G401 (cell line): ENCODE results near the gene KLHDC8A. TPM values are rescaled to one million over a fixed set of nuclear protein-coding genes. Genes with fewer than 3 reads are reported as not detected.

Experiments used
- DNase-seq: peaks from one replicate; pipeline ENCODE4 v3.0.0-alpha.2; 2015; ENCODE audit warnings: low spot score
- in situ Hi-C: cut with HindIII; loops from 2 replicates; pipeline ENCODE4 v1.10.0; 2016; ENCODE audit warnings: low sequenced_read_pairs, mixed read lengths
- total RNA-seq: library from RNA; depleted of rRNA; stranded (reverse); fragments of >200 nt; shearing (Covaris generic); gene quantifications from 2 replicates; pipeline ENCODE4 v1.2.3, GENCODE V29; 2014

KLHDC8A gene
- total RNA-seq, 1 experiment from 2014 or later, result 2.8 TPM

DNA sequence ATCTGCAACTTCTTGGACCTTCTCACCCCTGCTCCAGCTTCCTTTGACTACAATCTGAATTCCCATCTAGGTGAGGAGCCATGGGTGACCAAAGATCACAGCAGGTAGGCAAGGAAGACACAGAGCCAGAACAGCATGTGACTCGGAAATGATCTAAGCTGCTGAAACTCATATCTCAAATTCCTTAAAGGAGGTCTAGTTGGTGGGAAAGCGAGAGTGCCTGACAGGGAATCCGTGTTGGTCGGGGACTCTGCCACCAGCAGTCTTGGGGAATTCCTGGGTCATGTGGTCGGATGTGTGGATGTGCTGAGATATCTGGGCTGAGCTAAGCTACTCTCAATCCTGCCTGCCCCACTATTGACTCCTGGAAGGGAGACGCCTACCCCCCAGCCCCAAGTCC, 31.9 kb downstream of the KLHDC8A start:
- in situ Hi-C loops, result no loop called here
- DNase-seq, result no peak

DNA sequence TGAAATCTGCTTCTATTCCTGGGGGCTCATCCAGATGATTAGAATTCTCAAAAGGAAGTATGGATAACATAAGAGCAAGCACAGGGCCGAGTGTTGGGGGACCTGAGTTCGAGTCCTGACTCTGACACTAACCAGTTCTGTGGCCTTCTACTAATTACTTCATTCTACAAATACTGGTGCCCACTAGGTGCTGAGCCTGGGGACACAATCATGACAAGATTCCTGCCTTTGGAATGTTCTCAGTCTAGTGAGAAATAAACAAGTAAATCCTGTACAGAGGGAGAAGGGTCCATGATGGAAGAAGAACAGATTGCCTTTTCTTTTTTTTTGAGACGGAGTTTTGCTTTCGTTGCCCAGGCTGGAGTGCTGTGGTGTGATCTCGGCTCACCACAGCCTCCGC, 32.9 kb downstream of the KLHDC8A start:
- in situ Hi-C loops, result no loop called here

DNA sequence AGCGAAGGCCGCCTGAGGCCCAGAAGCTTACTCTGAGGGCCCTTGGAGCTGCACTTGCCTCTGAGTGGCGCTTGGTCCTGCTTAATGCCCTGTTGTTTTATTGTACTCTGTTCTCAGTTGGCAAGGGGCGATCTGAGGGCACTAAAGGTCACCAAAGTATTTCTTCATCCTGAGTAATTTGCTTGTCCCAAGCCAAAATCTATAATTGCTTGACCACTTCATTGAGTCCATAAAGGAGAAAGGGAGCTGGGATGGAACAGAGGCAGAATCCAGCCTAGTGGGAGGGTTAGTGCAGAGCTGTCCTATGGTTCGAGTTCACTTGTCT, 34.8 kb downstream of the KLHDC8A start:
- in situ Hi-C loops, result no loop called here
- DNase-seq, result no peak

More for the DNA sequence above, 32.9 kb downstream of the KLHDC8A start:
- no peak for DNase-seq

DNA sequence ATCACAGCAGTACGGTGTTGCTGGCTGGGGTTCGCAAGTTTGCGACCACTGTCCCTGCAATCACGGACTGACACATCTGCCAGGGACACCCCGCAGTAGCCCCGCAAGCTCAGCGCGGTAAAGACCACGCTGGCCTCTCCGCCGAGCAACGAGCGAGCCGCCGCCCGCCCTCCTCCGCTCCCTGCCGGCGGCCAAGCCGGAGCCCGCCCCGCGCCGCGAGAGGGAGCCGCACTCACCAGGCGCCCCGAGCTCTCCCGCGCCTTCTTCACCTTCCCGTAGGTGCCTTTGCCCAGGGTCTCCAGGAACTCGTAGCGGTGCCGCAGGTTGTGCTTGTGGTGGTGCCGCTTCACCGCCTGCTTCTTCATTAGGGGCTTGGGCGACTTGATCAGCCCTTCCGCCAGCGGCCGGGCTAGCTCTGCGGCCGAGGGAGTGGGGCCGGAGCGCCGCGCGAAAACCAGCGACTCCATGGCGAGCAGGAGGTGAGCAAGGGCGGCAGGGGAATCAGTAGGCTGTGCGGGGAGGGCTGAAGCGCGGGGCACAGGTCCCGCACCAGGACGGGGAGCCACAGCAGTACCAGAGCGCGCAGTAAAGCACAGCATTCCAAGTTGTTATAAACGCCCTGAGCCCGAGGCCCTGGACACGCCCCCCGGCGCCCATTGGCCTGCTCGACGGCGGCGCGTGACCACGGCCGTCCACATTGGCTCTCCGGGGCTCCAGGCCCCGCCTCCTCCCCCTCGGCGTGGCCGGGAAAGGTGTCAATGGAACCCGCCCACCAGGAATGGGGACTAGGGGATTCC, 35.4 kb downstream of the KLHDC8A start, which contains the start of gene NUAK2:
Gene NUAK2 (minus strand): TSS at position 584 of the 797 bp plus-strand sequence. CDS start 117 bp downstream, at position 467.
- in situ Hi-C loops, result no loop called here
- peak; percentile 95 for DNase-seq

DNA sequence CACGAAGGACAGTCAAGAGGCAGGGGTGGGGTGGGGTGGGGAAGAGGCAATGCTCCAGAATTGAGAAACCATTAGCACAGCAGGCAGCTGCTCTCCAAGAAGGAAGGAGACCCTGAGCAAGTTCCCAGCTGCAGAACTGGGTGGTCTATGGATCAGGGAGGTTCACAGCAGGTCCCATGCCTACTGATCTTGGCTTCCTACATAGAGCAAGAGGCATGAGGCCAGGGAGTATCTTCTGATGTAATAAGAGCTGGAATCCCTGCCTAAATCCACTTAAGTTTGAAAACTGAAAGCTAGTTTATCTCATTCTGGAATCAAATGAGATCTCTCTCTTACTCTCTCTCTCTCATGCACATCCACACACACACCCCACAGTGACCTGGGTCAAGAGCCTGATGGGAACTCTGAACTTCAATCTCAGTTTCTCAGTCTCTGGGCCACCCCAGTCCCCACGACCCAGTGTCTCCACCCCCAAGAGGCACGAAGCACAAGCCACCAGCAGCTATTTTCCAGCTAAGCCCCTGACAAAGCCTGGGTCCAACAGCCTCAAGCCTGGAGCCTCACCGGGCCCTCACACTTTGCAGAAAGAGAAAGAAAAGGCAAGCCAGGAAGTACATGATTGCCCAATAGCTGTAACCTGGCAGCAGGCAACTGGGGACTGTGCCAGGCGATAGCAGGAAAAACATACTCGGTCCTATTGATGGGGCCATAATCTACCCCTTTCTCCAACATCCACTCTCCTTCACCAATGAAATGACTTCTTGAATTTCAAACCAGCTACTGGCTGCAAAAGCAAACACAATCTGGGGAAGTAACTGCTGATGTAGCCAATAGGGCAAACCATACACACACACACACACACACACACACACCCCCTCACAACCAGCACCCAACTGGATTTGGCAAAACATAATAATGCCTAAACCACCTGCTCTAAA, 37.4 kb downstream of the KLHDC8A start:
- in situ Hi-C loops, result no loop called here

DNA sequence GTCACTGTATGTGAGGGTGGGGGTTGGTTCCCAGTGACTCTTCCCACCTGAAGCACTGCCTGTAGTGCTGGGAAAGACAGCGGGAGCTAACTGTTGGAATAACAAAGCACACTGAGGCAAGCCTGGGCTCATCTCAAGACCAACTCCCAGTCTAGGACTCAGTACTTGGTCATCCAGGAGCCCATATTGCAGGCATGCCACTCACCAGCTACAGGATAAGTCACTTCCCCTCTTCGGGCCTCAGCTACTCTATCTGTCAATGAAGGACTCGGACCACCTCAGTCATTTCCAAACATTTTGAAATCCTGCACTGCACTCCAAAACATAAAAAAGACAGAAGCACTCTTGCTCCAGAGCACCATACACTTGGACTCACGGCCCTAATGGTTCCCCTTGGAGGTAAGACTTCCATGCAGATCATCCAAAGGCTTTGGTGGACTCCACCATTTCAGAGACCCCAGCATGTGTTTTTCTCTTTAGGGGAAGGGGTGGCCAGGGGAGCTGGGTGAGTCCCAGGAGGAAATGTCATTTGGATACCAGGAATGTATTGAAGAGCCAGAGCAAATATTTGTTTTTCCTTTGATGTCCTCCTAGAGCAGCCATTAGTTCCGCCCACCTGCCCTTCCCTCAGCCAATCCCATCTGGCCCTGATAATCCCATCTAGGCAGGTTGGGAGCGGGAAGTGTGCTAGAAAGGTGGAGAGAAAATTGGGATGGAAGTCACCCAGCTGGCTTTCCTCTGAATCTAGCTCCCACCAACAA, 38.3 kb downstream of the KLHDC8A start:
- DNase-seq, result peak; percentile 61

More for the DNA sequence above, 37.4 kb downstream of the KLHDC8A start:
- DNase-seq, result peak; percentile 68

DNA sequence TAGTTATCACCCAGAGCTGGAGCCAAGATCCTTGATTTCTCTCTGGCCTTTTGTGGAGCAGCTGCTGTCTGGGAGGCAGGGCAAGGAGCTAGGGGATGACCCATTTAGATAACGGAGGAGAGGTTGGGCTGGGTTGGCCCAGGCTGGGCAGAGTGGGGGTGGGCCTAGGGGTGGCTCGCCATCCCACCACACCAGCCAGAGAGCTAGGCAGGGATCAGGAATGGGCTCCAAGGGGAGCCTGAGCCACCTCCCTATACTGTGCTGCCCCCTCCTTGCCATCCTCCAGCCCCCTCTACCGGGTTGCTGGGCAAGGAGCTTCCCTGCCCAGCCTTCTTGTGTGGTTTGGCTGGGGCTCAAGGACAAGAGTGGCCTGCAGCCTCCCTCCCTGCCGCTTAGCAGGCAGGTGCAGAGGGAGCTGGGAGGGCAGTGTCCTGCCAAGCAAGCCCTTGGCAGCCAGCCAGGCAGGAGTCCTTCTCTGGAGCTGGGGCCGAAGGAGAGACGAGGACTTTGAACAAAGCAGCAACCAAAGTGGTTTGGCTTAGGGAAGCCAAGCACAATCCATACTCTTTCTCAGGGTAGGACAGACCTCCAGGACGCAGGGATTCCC, 39.3 kb downstream of the KLHDC8A start:
- peak; percentile 96 for DNase-seq
- in situ Hi-C loops, result no loop called here

More for the DNA sequence above, 38.3 kb downstream of the KLHDC8A start:
- in situ Hi-C loops, result no loop called here

DNA sequence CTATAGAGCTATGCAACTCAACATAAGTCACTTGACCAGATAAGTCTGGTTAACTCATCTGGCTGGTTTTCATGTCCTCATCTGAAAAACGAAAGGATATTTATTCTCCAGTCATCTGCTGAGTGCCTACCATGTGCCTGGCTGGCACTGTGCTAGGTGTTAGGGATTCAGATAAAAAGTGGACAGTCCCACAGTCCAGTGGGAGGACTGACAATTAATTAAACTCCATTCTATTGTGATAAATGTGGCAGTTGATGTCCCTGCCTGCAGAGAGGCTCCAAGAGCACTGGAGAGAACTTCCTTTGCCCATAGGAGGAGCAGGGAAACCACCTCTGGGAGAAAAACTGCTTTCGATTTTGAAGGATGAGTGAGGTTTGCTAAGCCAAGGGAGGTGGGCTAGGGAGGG, 40.6 kb downstream of the KLHDC8A start:
- peak; percentile 47 for DNase-seq
- in situ Hi-C loops, result no loop called here

DNA sequence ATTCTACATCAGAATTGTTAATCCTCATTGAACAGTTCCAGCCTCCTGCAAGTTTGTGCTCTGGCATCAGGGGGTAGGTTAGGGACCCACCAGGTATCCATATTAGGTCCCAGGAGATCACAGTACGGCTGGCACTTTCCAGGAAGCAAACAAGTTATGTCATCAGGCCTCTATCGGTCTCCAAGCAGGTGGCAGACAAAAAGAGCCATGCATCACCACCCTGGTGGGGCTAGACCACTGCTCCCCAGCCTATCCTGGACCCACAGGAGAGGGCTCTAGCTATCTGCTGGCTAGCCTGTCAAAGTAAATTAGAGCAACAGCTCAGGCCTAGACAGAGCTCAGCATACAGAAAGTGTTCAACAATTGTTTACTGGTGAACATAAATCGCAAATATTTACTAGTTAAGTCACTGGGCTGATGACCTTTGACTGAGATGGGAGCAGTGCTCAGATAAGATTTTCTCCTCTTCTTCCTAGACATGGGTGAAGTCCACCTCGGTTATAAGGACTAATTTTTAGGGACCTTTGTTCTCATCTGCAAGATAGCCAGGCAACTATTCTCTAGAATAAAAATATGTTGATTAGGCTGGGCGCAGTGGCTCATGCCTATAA, 41.6 kb downstream of the KLHDC8A start:
- no peak for DNase-seq
- in situ Hi-C loops, result no loop called here

DNA sequence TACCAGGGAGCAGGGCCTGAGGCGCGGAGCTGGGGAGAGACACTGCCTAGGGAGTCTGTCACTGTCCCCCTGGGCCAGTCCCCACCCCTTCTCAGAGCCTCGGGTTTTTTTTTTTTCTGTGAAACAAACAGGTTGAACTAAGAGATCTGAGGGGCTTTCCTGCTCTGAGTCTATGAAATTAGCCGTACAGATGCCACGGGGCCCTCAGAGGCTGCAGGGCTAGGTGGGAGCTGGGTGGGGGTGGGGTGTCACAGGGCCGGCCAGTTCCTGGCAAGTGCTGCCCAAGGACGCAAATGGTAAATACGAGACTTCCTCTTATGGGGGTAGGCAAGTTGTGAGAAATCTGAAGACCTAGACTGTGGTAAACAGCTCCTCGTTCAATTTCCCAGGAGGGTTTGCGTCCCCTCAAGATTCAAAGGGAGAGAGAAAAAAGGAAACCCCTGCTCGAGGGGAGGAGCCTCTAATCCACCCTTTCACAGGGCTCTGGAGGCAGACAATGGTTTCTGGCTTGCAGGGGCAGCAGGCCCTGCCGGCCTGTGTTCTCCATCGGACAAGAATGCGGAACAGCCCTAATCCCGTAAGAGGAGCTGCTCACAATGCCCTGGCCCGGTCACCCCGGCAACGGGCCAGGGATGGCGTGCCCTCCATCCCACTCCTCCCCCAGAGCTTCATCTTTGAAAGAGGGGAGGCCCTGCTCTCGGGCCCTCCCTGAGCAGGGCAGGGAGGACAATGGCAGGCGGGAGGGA, 43.0 kb downstream of the KLHDC8A start:
- in situ Hi-C loops, result no loop called here
- DNase-seq, result peak; percentile 49

DNA sequence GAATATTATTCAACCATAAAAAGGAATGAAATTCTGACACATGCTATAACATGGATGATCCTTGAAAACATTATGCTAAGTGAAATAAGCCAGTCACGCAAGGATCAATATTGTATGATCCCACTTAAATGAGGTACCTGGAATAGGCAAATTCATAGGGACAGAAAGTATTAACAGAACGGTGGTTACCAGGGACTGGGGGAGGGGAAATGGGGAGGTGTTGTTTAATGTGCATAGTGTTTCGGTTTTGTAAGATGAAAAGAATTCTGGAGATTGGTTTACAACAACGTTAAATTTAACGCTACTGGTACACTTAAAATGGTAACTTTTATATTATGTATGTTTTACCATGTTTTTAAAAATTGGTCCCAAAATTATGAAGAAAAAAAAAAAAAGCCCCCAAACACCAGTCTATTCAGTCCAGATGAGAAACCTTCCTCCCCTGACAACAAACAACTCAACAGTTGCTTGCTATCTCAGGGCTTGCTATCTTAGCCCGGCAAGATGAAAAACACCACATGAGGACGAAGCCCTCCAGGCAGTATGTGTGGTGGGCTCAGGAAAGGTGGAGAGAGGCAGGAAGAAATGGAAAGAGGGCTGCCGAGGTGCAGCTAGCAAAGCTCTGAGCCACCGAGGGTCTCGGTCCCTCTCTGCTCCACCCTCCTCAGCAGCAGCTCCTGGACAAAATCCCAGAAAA, 43.7 kb downstream of the KLHDC8A start:
- in situ Hi-C loops, result no loop called here

DNA sequence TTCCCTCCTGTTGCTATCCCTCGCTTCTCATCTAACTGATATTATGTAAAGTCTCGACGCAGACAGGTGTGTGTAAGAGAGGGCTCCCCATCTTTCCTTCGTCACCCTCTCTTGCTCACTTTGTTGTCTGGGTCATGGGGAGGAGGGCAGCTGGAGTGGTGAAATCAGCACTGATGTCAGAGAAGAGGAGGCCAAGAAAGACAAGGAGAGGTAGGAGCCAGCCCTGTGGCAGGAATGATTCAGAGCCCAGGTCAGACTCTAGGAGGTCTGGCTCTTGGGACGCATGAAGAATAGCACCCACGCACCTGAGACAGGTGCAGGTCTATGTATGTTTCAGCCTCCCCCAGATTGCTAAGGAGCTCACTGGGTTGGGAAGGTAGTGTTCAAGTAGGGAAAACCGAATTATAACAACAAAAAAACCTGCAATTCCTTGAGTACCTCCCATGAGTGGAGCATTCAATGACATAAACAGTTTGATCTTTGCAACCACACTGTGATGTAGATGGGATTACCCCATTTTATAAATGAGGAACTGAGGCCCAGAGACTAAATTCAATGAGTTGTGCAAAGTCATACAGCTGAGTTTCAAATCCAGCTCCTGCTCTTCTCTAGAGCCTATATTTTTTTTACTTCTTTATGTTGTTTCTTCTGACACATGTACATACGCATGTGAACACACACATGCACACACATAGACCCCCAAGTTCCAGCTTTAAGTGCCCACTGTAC, 45.6 kb downstream of the KLHDC8A start:
- in situ Hi-C loops, result no loop called here
- no peak for DNase-seq

More for the DNA sequence above, 43.7 kb downstream of the KLHDC8A start:
- no peak for DNase-seq

DNA sequence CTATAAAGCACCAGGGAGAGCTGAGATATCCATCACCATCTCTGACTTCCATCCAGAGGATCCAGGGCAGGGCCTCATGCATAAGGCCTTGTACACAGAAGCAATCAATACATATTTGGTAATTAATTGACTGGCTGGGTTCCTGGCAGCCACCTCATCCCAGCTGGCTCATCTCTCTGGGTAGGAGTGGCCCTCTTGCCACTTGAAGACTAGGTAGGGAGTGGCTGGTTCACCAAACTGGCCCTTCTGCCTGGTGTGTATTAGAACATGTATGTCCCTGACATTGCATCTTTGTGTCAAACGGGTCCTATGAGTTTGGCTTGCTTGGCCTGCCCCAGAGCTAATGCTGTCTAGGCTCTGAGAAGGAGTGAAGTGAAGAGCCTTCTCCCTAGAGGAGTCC, 47.0 kb downstream of the KLHDC8A start:
- no peak for DNase-seq
- in situ Hi-C loops, result no loop called here

DNA sequence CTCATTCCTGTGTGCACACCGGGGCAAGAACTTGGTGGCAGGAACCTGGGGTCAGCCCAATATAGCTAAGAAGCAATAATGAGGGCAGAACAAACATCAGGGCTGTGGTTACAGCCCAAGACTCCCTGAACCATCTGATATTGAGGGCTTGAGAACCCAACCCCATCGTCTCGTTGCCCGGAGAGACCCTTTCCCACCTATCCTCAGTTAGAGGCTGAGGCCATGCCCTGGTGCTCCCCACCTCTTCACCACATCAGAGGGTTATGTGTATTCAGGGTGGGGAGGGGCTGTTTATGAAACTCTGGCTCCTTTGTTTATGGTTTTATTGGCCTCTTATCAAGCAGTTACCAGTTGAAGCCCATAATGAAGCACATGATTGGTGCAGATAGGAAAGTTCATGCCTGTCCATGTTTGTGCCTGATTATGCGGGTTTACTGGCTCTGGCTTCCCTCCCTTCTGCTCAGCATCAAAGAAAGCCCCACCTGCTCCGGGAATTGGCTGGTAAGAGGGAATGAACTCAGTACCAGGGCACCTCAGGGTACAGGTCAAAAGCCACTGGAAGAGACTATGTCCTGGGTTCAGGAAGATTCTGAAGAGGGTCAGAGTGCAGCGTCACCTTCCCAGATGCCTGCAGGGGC, 49.7 kb downstream of the KLHDC8A start:
- no peak for DNase-seq
- in situ Hi-C loops, result no loop called here

DNA sequence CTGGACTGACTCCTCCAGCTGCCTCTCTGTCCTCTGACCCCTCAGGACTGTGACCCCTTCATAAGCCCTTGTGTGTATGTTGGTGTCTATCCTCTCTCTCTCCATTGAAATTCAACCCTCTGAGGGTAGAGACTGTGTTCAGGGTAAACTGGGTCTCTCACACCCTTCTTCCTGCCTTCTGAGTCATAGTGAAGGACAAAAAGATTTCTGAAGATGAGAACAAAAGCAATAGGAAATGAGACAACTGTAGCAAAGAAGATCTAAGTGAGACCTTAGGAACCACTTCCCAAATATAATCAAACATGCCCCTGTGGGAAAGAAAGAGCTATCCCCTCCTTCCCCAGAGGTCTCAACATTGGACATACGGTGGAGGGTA, 52.0 kb downstream of the KLHDC8A start:
- in situ Hi-C loops, result no loop called here
- no peak for DNase-seq

DNA sequence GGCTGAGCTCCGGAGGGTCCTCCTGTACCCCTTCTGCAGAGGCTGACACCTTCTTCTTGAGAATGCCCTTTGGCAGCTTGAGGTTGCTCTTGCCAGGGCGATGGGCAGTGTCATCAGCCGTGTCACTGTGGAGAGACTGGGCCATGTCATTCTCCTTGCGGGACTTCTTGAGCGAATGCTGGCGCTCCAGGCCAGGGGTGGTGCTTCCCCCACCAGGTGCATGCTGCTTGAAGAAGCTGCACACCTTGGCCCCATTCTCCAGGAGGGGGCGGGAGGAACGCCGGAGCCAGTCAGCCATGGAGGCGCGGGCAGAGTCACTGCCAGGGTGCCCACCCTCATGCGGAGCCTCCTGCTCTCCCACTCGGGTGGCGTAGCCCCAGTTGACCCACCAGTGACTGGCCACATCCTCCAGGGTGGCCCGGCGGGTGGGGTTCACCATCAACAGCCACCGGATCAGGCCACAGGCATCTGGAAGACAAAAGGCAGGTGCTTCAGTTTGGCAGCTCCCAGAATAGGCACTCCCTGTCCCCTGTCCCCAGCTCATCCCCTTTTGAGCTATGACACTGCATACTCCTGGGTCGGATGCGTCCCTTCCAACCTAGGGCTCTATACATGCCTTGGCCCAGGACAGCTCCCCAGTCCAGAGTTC, 52.6 kb downstream of the KLHDC8A start:
- in situ Hi-C loops, result no loop called here
- DNase-seq, result no peak
